ENCODE results near the gene TEAD3. TPM values are rescaled to one million over a fixed set of nuclear protein-coding genes. Genes with fewer than 3 reads are reported as not detected.

The TEAD3 gene
- polyA plus RNA-seq, 1 donor from 2014 or later: 0.10 TPM

DNA sequence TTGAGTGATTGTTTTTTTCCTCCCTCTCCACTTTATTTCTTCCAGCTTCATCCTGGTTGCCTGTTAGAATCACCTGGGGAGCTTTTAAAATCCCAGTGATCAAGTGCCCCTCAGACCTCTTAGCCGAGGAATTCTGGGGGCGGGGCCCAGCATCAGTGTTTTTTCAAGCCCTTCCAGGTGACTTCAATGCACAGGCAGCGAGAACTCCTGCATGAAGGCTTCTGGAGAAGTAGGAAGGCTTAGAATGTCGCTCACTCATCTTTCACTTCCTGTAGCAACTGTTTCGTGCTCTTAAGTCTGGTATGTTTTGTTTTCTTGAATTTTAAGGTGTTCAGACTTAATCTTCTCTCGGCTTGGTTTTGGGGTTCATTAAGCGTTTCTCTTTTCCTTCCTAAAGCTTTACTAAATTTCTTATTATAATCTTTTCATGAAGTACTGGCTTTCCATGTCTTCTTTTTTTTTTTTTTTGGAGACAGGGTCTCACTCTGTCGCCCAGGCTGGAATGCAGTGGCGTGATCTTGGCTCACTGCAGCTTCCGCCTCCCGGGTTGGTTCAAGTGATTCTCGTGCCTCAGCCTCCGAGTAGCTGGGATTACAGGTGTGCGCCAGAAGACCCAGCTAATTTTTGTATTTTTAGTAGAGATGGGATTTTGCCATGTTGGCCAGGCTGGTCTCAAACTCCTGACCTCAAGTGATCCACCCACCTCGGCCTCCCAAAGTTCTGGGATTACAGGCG, 46.7 kb upstream of the TEAD3 start:
- H3K27me3 ChIP-seq (ENCODE audit: insufficient read depth, low read depth, low read length): no peaks in the 10 kb centered on the region
- H3F3A ChIP-seq (ENCODE audit: insufficient read depth, low read length, poor library complexity, severe bottlenecking): no peaks in the 10 kb centered on the region
- H3K9me3 ChIP-seq (ENCODE audit: low read length): no peaks in the 10 kb centered on the region
- no peaks in the 10 kb centered on the region for H4K20me1 ChIP-seq (ENCODE audit: insufficient read depth)
- no peaks in the 10 kb centered on the region for H3K9me2 ChIP-seq (ENCODE audit: insufficient read depth, low read length)
- H3K79me2 ChIP-seq (replicated peaks; ENCODE audit: insufficient read depth, low read length): no peaks in the 10 kb centered on the region
- no peak overlapping the region for H2AFZ ChIP-seq (ENCODE audit: low read depth, low read length)
- H3K27ac ChIP-seq (ENCODE audit: low read length): no peak overlapping the region
- H3K9ac ChIP-seq (ENCODE audit: low read length): no peak overlapping the region
- no peak for TF ChIP-seq TAF1 (IDR thresholded peaks at IDR 0.05; ENCODE audit: low read depth)
- TF ChIP-seq, protein P1, sequence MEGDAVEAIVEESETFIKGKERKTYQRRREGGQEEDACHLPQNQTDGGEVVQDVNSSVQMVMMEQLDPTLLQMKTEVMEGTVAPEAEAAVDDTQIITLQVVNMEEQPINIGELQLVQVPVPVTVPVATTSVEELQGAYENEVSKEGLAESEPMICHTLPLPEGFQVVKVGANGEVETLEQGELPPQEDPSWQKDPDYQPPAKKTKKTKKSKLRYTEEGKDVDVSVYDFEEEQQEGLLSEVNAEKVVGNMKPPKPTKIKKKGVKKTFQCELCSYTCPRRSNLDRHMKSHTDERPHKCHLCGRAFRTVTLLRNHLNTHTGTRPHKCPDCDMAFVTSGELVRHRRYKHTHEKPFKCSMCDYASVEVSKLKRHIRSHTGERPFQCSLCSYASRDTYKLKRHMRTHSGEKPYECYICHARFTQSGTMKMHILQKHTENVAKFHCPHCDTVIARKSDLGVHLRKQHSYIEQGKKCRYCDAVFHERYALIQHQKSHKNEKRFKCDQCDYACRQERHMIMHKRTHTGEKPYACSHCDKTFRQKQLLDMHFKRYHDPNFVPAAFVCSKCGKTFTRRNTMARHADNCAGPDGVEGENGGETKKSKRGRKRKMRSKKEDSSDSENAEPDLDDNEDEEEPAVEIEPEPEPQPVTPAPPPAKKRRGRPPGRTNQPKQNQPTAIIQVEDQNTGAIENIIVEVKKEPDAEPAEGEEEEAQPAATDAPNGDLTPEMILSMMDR (IDR thresholded peaks at IDR 0.05; ENCODE audit: poor library complexity, severe bottlenecking): no peak
- no peak for TF ChIP-seq MXI1 (conservative IDR thresholded peaks at IDR 0.05; ENCODE audit: poor library complexity, severe bottlenecking)
- TF ChIP-seq POLR2AphosphoS5 (IDR thresholded peaks at IDR 0.05): no peak
- no peak for TF ChIP-seq SMC3 (conservative IDR thresholded peaks at IDR 0.05; ENCODE audit: poor library complexity)
- no peak for TF ChIP-seq EP300 (conservative IDR thresholded peaks at IDR 0.05; ENCODE audit: poor library complexity, severe bottlenecking)
- no peak for TF ChIP-seq RAD21 (conservative IDR thresholded peaks at IDR 0.05)
- TF ChIP-seq, protein P2, sequence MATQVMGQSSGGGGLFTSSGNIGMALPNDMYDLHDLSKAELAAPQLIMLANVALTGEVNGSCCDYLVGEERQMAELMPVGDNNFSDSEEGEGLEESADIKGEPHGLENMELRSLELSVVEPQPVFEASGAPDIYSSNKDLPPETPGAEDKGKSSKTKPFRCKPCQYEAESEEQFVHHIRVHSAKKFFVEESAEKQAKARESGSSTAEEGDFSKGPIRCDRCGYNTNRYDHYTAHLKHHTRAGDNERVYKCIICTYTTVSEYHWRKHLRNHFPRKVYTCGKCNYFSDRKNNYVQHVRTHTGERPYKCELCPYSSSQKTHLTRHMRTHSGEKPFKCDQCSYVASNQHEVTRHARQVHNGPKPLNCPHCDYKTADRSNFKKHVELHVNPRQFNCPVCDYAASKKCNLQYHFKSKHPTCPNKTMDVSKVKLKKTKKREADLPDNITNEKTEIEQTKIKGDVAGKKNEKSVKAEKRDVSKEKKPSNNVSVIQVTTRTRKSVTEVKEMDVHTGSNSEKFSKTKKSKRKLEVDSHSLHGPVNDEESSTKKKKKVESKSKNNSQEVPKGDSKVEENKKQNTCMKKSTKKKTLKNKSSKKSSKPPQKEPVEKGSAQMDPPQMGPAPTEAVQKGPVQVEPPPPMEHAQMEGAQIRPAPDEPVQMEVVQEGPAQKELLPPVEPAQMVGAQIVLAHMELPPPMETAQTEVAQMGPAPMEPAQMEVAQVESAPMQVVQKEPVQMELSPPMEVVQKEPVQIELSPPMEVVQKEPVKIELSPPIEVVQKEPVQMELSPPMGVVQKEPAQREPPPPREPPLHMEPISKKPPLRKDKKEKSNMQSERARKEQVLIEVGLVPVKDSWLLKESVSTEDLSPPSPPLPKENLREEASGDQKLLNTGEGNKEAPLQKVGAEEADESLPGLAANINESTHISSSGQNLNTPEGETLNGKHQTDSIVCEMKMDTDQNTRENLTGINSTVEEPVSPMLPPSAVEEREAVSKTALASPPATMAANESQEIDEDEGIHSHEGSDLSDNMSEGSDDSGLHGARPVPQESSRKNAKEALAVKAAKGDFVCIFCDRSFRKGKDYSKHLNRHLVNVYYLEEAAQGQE (IDR thresholded peaks at IDR 0.05; ENCODE audit: borderline replicate concordance): no peak
- no peak for TF ChIP-seq EZH2 (IDR thresholded peaks at IDR 0.05; ENCODE audit: borderline replicate concordance, insufficient read depth, low read length, poor library complexity, severe bottlenecking)
- H3K4me2 ChIP-seq (ENCODE audit: low read length): no peak overlapping the region
- H3K36me3 ChIP-seq (ENCODE audit: insufficient read depth, low read length): no peaks in the 10 kb centered on the region
- H3K4me3 ChIP-seq (ENCODE audit: low read length): no peak overlapping the region

DNA sequence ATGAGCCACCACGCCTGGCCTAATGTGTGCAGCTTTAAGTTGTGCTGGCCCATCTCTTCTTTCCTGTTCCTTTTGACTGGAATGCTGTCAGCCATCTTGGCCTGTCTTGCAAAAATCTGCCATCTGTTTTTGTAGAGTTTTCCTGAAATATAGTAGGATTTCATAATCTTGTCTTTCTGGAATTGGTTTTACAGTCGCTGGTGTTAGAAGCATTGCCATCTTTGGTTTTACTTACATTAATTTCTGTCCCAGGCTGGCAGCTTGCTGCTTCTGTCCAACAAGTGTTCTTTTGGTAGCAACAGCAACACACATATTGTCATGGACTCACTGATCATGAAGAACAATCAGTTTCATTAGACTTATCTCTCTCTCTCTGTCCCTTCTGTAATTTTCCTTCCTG, 45.0 kb upstream of the TEAD3 start:
- H3K27ac ChIP-seq (ENCODE audit: low read length): no peak overlapping the region
- no peaks in the 10 kb centered on the region for H4K20me1 ChIP-seq (ENCODE audit: insufficient read depth)

More for the DNA sequence above, 45.0 kb upstream of the TEAD3 start:
- H3K9ac ChIP-seq (ENCODE audit: low read length): no peak overlapping the region
- H3K4me3 ChIP-seq (ENCODE audit: low read length): no peak overlapping the region
- no peaks in the 10 kb centered on the region for H3K36me3 ChIP-seq (ENCODE audit: insufficient read depth, low read length)
- H2AFZ ChIP-seq (ENCODE audit: low read depth, low read length): no peak overlapping the region
- H3K9me3 ChIP-seq (ENCODE audit: low read length): no peaks in the 10 kb centered on the region
- no peak overlapping the region for H3K4me2 ChIP-seq (ENCODE audit: low read length)
- no peaks in the 10 kb centered on the region for H3K27me3 ChIP-seq (ENCODE audit: insufficient read depth, low read depth, low read length)
- TF ChIP-seq SMC3 (conservative IDR thresholded peaks at IDR 0.05; ENCODE audit: poor library complexity): no peak
- TF ChIP-seq, protein P1 (IDR thresholded peaks at IDR 0.05; ENCODE audit: poor library complexity, severe bottlenecking): no peak
- TF ChIP-seq EP300 (conservative IDR thresholded peaks at IDR 0.05; ENCODE audit: poor library complexity, severe bottlenecking): no peak
- no peaks in the 10 kb centered on the region for H3K9me2 ChIP-seq (ENCODE audit: insufficient read depth, low read length)
- no peaks in the 10 kb centered on the region for H3K79me2 ChIP-seq (replicated peaks; ENCODE audit: insufficient read depth, low read length)
- H3F3A ChIP-seq (ENCODE audit: insufficient read depth, low read length, poor library complexity, severe bottlenecking): no peaks in the 10 kb centered on the region

Measured in neural cell (in vitro differentiated cells).